ENCODE measurements around the gene CTNNBL1. TPM values are rescaled to one million over a fixed set of nuclear protein-coding genes. Genes with fewer than 3 reads are reported as not detected.
A peak's percentile ranks its signal among the peaks of the same experiment; 100 is the strongest.

Gene CTNNBL1
- total and polyA plus RNA-seq, 2 donors (not counting 1 experiment from before 2014, with no cell fraction given) = 31.3 to 39.0 TPM

DNA sequence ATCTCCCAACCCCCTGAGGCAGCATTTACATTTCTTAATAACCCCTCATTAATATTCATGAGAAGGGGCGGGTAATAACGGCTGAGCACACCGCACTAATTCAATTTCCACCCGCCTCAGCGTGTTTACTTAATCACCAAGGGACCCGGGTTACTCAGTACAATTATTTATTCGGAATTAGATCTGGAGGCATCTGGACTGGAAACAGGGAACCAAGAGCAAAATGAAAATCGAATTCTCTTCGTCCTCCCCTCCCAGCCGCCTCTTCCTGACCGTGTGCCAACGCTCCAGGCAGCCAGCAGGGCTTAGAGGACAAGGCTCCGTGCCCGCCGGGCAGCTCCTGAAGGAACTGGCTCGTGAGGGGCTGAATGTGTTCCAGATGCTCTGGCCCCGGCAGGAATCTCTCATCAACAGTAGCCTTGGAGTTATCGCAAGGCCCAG lies 23.5 kb upstream of the CTNNBL1 start:
- Histone ChIP-seq H4K20me1 (ENCODE audit: control insufficient read depth, extremely low read depth, insufficient read depth, low read length) (no peaks in the 10 kb centered on the region), H3K4me1 (ENCODE audit: control insufficient read depth, extremely low read depth, insufficient read depth, low read length) (no peaks in the 10 kb centered on the region), H3K27ac (ENCODE audit: insufficient read depth, low read length) (no peak overlapping the region), H3K4me3 (replicated peaks in 1 of 4; ENCODE audit: control extremely low read depth in 1 of 4, insufficient read depth in 1 of 4, low read depth in 3 of 4, low read length in 4 of 4) (peak overlapping the region in 2 of 4 experiments; percentile 20 to 41), H3K36me3 (ENCODE audit: control insufficient read depth, insufficient read depth, low read length) (no peaks in the 10 kb centered on the region), H3K9ac (ENCODE audit: insufficient read depth, low read length) (no peak overlapping the region), H3K27me3 (ENCODE audit: control insufficient read depth, insufficient read depth, low read length) (peaks cover 22% of the 10 kb centered on the region), H3K79me2 (ENCODE audit: control insufficient read depth, insufficient read depth, low read length) (no peaks in the 10 kb centered on the region), H3K4me2 (ENCODE audit: extremely low read depth, insufficient read depth, low read length) (peak overlapping the region; percentile 26), H3K9me3 (ENCODE audit: control insufficient read depth, insufficient read depth, low read depth, low read length) (no peaks in the 10 kb centered on the region), H2AFZ (ENCODE audit: low read length) (no peak overlapping the region)
- no peak for TF ChIP-seq EZH2 (IDR thresholded peaks at IDR 0.05; ENCODE audit: low read length, missing control alignments)
- TF ChIP-seq CTCF (conservative IDR thresholded peaks at IDR 0.05 in 1 of 2, IDR thresholded peaks at IDR 0.05 in 1 of 2; ENCODE audit: low read depth in 1 of 2, low read length in 2 of 2) = no peak
- DNase-seq (ENCODE audit: low read depth in 2 of 2) = peak in 1 of 2 donors; percentile 3

DNA sequence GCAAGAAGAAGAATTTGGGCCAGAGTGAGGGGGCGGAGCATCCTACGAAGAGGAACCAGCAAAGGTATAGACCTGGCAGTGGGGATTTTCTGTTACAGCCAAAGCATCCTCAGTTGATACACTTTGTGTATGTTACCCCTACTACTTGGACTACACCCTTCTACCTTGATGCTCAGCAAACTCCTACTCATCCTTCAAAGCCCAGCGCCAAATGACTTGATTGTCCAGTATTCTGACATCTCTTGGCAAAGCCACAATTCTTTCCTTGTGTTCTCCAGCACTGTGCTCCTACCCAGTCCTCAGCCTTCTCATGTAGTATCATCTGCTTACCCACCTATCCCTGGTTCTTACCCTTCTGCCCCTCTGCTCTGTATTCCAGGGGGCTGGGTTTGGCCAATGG lies 21.7 kb upstream of the CTNNBL1 start:
- peaks cover 33% of the 10 kb centered on the region for H3K27me3 ChIP-seq (ENCODE audit: control insufficient read depth, insufficient read depth, low read length)
- DNase-seq (ENCODE audit: low read depth in 2 of 2) = no peak

GRCh38 chr20:37673444-37673843 lies 20.4 kb upstream of the CTNNBL1 start:
- no peaks in the 10 kb centered on the region for H3K4me1 ChIP-seq (ENCODE audit: control insufficient read depth, extremely low read depth, insufficient read depth, low read length)
- H4K20me1 ChIP-seq (ENCODE audit: control insufficient read depth, extremely low read depth, insufficient read depth, low read length) = no peaks in the 10 kb centered on the region
- H3K27me3 ChIP-seq (ENCODE audit: control insufficient read depth, insufficient read depth, low read length) = peaks cover 40% of the 10 kb centered on the region
- H3K36me3 ChIP-seq (ENCODE audit: control insufficient read depth, insufficient read depth, low read length) = no peaks in the 10 kb centered on the region
- H2AFZ ChIP-seq (ENCODE audit: low read length) = no peak overlapping the region
- TF ChIP-seq CTCF (conservative IDR thresholded peaks at IDR 0.05 in 1 of 2, IDR thresholded peaks at IDR 0.05 in 1 of 2; ENCODE audit: low read depth in 1 of 2, low read length in 2 of 2) (no peak), EZH2 (IDR thresholded peaks at IDR 0.05; ENCODE audit: low read length, missing control alignments) (no peak)
- DNase-seq (ENCODE audit: low read depth in 2 of 2) = no peak
- H3K27ac ChIP-seq (ENCODE audit: insufficient read depth, low read length) = no peak overlapping the region
- H3K9me3 ChIP-seq (ENCODE audit: control insufficient read depth, insufficient read depth, low read depth, low read length) = no peaks in the 10 kb centered on the region
- no peaks in the 10 kb centered on the region for H3K79me2 ChIP-seq (ENCODE audit: control insufficient read depth, insufficient read depth, low read length)
- no peak overlapping the region for H3K4me2 ChIP-seq (ENCODE audit: extremely low read depth, insufficient read depth, low read length)
- no peak overlapping the region for H3K4me3 ChIP-seq (replicated peaks in 1 of 4; ENCODE audit: control extremely low read depth in 1 of 4, insufficient read depth in 1 of 4, low read depth in 3 of 4, low read length in 4 of 4)
- H3K9ac ChIP-seq (ENCODE audit: insufficient read depth, low read length) = no peak overlapping the region

More for the DNA sequence above, 21.7 kb upstream of the CTNNBL1 start:
- Histone ChIP-seq H3K79me2 (ENCODE audit: control insufficient read depth, insufficient read depth, low read length) (no peaks in the 10 kb centered on the region), H3K9me3 (ENCODE audit: control insufficient read depth, insufficient read depth, low read depth, low read length) (no peaks in the 10 kb centered on the region), H3K4me2 (ENCODE audit: extremely low read depth, insufficient read depth, low read length) (no peak overlapping the region), H3K36me3 (ENCODE audit: control insufficient read depth, insufficient read depth, low read length) (no peaks in the 10 kb centered on the region), H2AFZ (ENCODE audit: low read length) (no peak overlapping the region), H3K4me1 (ENCODE audit: control insufficient read depth, extremely low read depth, insufficient read depth, low read length) (no peaks in the 10 kb centered on the region), H3K27ac (ENCODE audit: insufficient read depth, low read length) (no peak overlapping the region), H3K9ac (ENCODE audit: insufficient read depth, low read length) (no peak overlapping the region), H3K4me3 (replicated peaks in 1 of 4; ENCODE audit: control extremely low read depth in 1 of 4, insufficient read depth in 1 of 4, low read depth in 3 of 4, low read length in 4 of 4) (no peak overlapping the region), H4K20me1 (ENCODE audit: control insufficient read depth, extremely low read depth, insufficient read depth, low read length) (no peaks in the 10 kb centered on the region)
- no peak for TF ChIP-seq CTCF (conservative IDR thresholded peaks at IDR 0.05 in 1 of 2, IDR thresholded peaks at IDR 0.05 in 1 of 2; ENCODE audit: low read depth in 1 of 2, low read length in 2 of 2)
